ENCODE data around the gene EPGN. TPM values are rescaled to one million over a fixed set of nuclear protein-coding genes. Genes with fewer than 3 reads are reported as not detected.
A peak's percentile ranks its signal among the peaks of the same experiment; 100 is the strongest.

The EPGN gene
- polyA plus RNA-seq, 1 donor (not counting 4 experiments of a cell fraction or from before 2014, with no cell fraction given) = 330 TPM

- H3K9me3 ChIP-seq (ENCODE audit: control insufficient read depth, low read depth, low read length) = no peaks in the 10 kb centered on the region
- TF ChIP-seq EZH2 (IDR thresholded peaks at IDR 0.05; ENCODE audit: low read length) (no peak), CTCF (optimal IDR thresholded peaks at IDR 0.05 in 1 of 3, IDR thresholded peaks at IDR 0.05 in 1 of 3, conservative IDR thresholded peaks at IDR 0.05 in 1 of 3; ENCODE audit: extremely low read depth in 1 of 3, insufficient read depth in 2 of 3, low read length in 3 of 3) (peak in 2 of 3 experiments; percentile 32 to 62)
- peaks cover 23% of the 10 kb centered on the region for H3K4me1 ChIP-seq (ENCODE audit: control insufficient read depth, extremely low read depth, insufficient read depth, low read length)
- peak; percentile 97 for FAIRE-seq
- no peak overlapping the region for H3K4me3 ChIP-seq (ENCODE audit: control insufficient read depth in 2 of 3, extremely low read depth in 1 of 3, insufficient read depth in 2 of 3, low read depth in 1 of 3, low read length in 3 of 3)
- dilution Hi-C loops (cut with MboI; ENCODE audit: extremely low pct_ligation_motif_present, low sequenced_read_pairs) = no loop called here
- no peaks in the 10 kb centered on the region for H3K79me2 ChIP-seq (ENCODE audit: control insufficient read depth, insufficient read depth, low read length)
- peak overlapping the region; percentile 64 for H3K27ac ChIP-seq (ENCODE audit: control insufficient read depth, insufficient read depth, low read length)
- no peaks in the 10 kb centered on the region for H3K27me3 ChIP-seq (ENCODE audit: control insufficient read depth, extremely low read depth, insufficient read depth, low read length)
- peaks cover 1 to 8% of the 10 kb centered on the region in 2 experiments for H3K36me3 ChIP-seq (ENCODE audit: control insufficient read depth in 2 of 2, extremely low read depth in 1 of 2, insufficient read depth in 2 of 2, low read length in 2 of 2)
- peak overlapping the region; percentile 36 for H3K9ac ChIP-seq (ENCODE audit: control insufficient read depth, extremely low read depth, insufficient read depth, low read length)
- no peaks in the 10 kb centered on the region for H3K9me1 ChIP-seq (ENCODE audit: control insufficient read depth, extremely low read depth, insufficient read depth, low read length)
- H3K4me2 ChIP-seq (ENCODE audit: control insufficient read depth, extremely low read depth, insufficient read depth, low read depth, low read length) = peak overlapping the region; percentile 49
- no peaks in the 10 kb centered on the region for H4K20me1 ChIP-seq (ENCODE audit: control insufficient read depth, extremely low read depth, insufficient read depth, low read length)
- peak; percentile 81 for DNase-seq (ENCODE audit: low read depth, low spot score)
- H2AFZ ChIP-seq (ENCODE audit: control insufficient read depth, low read length) = no peak overlapping the region
Observed at GRCh38 chr4:74320559-74321118, 12.4 kb downstream of the EPGN start.

- no peak for FAIRE-seq
- H3K9ac ChIP-seq (ENCODE audit: control insufficient read depth, extremely low read depth, insufficient read depth, low read length) = no peak overlapping the region
Observed at GRCh38 chr4:74322301-74322700, 14.0 kb downstream of the EPGN start.

GRCh38 chr4:74323663-74324062, 15.4 kb downstream of the EPGN start:
- dilution Hi-C loops (cut with MboI; ENCODE audit: extremely low pct_ligation_motif_present, low sequenced_read_pairs) = no loop called here
- H3K36me3 ChIP-seq (ENCODE audit: control insufficient read depth in 2 of 2, extremely low read depth in 1 of 2, insufficient read depth in 2 of 2, low read length in 2 of 2) = peaks cover 0 to 1% of the 10 kb centered on the region in 2 experiments
- no peak for TF ChIP-seq CTCF (optimal IDR thresholded peaks at IDR 0.05 in 1 of 3, IDR thresholded peaks at IDR 0.05 in 1 of 3, conservative IDR thresholded peaks at IDR 0.05 in 1 of 3; ENCODE audit: extremely low read depth in 1 of 3, insufficient read depth in 2 of 3, low read length in 3 of 3)
- no peak for TF ChIP-seq EZH2 (IDR thresholded peaks at IDR 0.05; ENCODE audit: low read length)
- no peak overlapping the region for H3K4me3 ChIP-seq (ENCODE audit: control insufficient read depth in 2 of 3, extremely low read depth in 1 of 3, insufficient read depth in 2 of 3, low read depth in 1 of 3, low read length in 3 of 3)
- no peaks in the 10 kb centered on the region for H3K9me1 ChIP-seq (ENCODE audit: control insufficient read depth, extremely low read depth, insufficient read depth, low read length)
- H3K9me3 ChIP-seq (ENCODE audit: control insufficient read depth, low read depth, low read length) = no peaks in the 10 kb centered on the region
- H3K4me2 ChIP-seq (ENCODE audit: control insufficient read depth, extremely low read depth, insufficient read depth, low read depth, low read length) = no peak overlapping the region
- H3K27ac ChIP-seq (ENCODE audit: control insufficient read depth, insufficient read depth, low read length) = no peak overlapping the region
- no peak overlapping the region for H2AFZ ChIP-seq (ENCODE audit: control insufficient read depth, low read length)
- H3K9ac ChIP-seq (ENCODE audit: control insufficient read depth, extremely low read depth, insufficient read depth, low read length) = no peak overlapping the region
- no peaks in the 10 kb centered on the region for H3K27me3 ChIP-seq (ENCODE audit: control insufficient read depth, extremely low read depth, insufficient read depth, low read length)
- no peaks in the 10 kb centered on the region for H4K20me1 ChIP-seq (ENCODE audit: control insufficient read depth, extremely low read depth, insufficient read depth, low read length)
- no peaks in the 10 kb centered on the region for H3K79me2 ChIP-seq (ENCODE audit: control insufficient read depth, insufficient read depth, low read length)
- DNase-seq (ENCODE audit: low read depth, low spot score) = no peak
- peaks cover 41% of the 10 kb centered on the region for H3K4me1 ChIP-seq (ENCODE audit: control insufficient read depth, extremely low read depth, insufficient read depth, low read length)
- FAIRE-seq = no peak

More at GRCh38 chr4:74322301-74322700, 14.0 kb downstream of the EPGN start:
- Histone ChIP-seq H2AFZ (ENCODE audit: control insufficient read depth, low read length) (no peak overlapping the region), H3K9me1 (ENCODE audit: control insufficient read depth, extremely low read depth, insufficient read depth, low read length) (no peaks in the 10 kb centered on the region), H3K4me1 (ENCODE audit: control insufficient read depth, extremely low read depth, insufficient read depth, low read length) (peaks cover 28% of the 10 kb centered on the region), H3K79me2 (ENCODE audit: control insufficient read depth, insufficient read depth, low read length) (no peaks in the 10 kb centered on the region), H3K4me3 (ENCODE audit: control insufficient read depth in 2 of 3, extremely low read depth in 1 of 3, insufficient read depth in 2 of 3, low read depth in 1 of 3, low read length in 3 of 3) (no peak overlapping the region), H3K27me3 (ENCODE audit: control insufficient read depth, extremely low read depth, insufficient read depth, low read length) (no peaks in the 10 kb centered on the region), H3K36me3 (ENCODE audit: control insufficient read depth in 2 of 2, extremely low read depth in 1 of 2, insufficient read depth in 2 of 2, low read length in 2 of 2) (peaks cover 0 to 1% of the 10 kb centered on the region in 2 experiments), H4K20me1 (ENCODE audit: control insufficient read depth, extremely low read depth, insufficient read depth, low read length) (no peaks in the 10 kb centered on the region), H3K4me2 (ENCODE audit: control insufficient read depth, extremely low read depth, insufficient read depth, low read depth, low read length) (no peak overlapping the region), H3K9me3 (ENCODE audit: control insufficient read depth, low read depth, low read length) (no peaks in the 10 kb centered on the region), H3K27ac (ENCODE audit: control insufficient read depth, insufficient read depth, low read length) (no peak overlapping the region)
- DNase-seq (ENCODE audit: low read depth, low spot score) = no peak
- TF ChIP-seq EZH2 (IDR thresholded peaks at IDR 0.05; ENCODE audit: low read length) = no peak
- dilution Hi-C loops (cut with MboI; ENCODE audit: extremely low pct_ligation_motif_present, low sequenced_read_pairs) = no loop called here
